ENCODE data around the gene MRPS16. TPM values are rescaled to one million over a fixed set of nuclear protein-coding genes. Genes with fewer than 3 reads are reported as not detected.

The MRPS16 gene
- polyA plus RNA-seq, 1 donor from 2014 or later, result 80.6 TPM

DNA sequence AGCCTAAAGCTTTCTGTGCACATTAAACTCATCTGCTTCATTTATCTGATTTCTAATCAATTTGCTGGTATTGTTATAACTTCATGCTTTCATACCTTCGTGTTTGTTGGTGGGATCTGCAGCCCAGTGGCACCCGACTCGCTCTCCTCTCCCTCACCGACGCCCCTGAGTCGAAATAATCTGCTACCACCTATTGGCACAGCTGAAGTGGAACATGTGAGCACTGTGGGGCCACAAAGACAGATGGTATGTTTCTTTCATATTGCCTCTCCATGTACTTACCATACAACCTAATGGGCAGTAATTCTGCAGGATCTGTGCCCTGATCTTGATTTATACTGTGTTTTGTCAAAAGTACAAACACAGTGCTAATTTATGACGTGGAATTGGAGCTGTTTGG is 17.7 kb downstream of the MRPS16 start:
- H2AFZ ChIP-seq (ENCODE audit: low read depth, low read length), result no peak overlapping the region
- no peak overlapping the region for H3K4me3 ChIP-seq (ENCODE audit: low read length)
- no peak overlapping the region for H3K9ac ChIP-seq (ENCODE audit: low read length)
- no peak overlapping the region for H3K27ac ChIP-seq (ENCODE audit: low read length)
- no peaks in the 10 kb centered on the region for H3K36me3 ChIP-seq (ENCODE audit: insufficient read depth, low read length)
- no peaks in the 10 kb centered on the region for H4K20me1 ChIP-seq (ENCODE audit: insufficient read depth)
- H3K79me2 ChIP-seq (replicated peaks; ENCODE audit: insufficient read depth, low read length), result no peaks in the 10 kb centered on the region
- TF ChIP-seq EZH2 (IDR thresholded peaks at IDR 0.05; ENCODE audit: borderline replicate concordance, insufficient read depth, low read length, poor library complexity, severe bottlenecking) (no peak), SMC3 (conservative IDR thresholded peaks at IDR 0.05; ENCODE audit: poor library complexity) (no peak), REST (IDR thresholded peaks at IDR 0.05; ENCODE audit: borderline replicate concordance) (no peak)
- TF ChIP-seq, protein P1, sequence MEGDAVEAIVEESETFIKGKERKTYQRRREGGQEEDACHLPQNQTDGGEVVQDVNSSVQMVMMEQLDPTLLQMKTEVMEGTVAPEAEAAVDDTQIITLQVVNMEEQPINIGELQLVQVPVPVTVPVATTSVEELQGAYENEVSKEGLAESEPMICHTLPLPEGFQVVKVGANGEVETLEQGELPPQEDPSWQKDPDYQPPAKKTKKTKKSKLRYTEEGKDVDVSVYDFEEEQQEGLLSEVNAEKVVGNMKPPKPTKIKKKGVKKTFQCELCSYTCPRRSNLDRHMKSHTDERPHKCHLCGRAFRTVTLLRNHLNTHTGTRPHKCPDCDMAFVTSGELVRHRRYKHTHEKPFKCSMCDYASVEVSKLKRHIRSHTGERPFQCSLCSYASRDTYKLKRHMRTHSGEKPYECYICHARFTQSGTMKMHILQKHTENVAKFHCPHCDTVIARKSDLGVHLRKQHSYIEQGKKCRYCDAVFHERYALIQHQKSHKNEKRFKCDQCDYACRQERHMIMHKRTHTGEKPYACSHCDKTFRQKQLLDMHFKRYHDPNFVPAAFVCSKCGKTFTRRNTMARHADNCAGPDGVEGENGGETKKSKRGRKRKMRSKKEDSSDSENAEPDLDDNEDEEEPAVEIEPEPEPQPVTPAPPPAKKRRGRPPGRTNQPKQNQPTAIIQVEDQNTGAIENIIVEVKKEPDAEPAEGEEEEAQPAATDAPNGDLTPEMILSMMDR (IDR thresholded peaks at IDR 0.05; ENCODE audit: poor library complexity, severe bottlenecking), result no peak
- H3K27me3 ChIP-seq (ENCODE audit: insufficient read depth, low read depth, low read length), result no peaks in the 10 kb centered on the region
- no peaks in the 10 kb centered on the region for H3F3A ChIP-seq (ENCODE audit: insufficient read depth, low read length, poor library complexity, severe bottlenecking)
- no peaks in the 10 kb centered on the region for H3K9me3 ChIP-seq (ENCODE audit: low read length)
- H3K4me2 ChIP-seq (ENCODE audit: low read length), result no peak overlapping the region
- no peaks in the 10 kb centered on the region for H3K9me2 ChIP-seq (ENCODE audit: insufficient read depth, low read length)

- Histone ChIP-seq H3K79me2 (replicated peaks; ENCODE audit: insufficient read depth, low read length) (no peaks in the 10 kb centered on the region), H3K4me2 (ENCODE audit: low read length) (no peak overlapping the region), H3K36me3 (ENCODE audit: insufficient read depth, low read length) (no peaks in the 10 kb centered on the region), H3K9me2 (ENCODE audit: insufficient read depth, low read length) (no peaks in the 10 kb centered on the region), H2AFZ (ENCODE audit: low read depth, low read length) (no peak overlapping the region), H3K9me3 (ENCODE audit: low read length) (no peaks in the 10 kb centered on the region), H4K20me1 (ENCODE audit: insufficient read depth) (no peaks in the 10 kb centered on the region), H3F3A (ENCODE audit: insufficient read depth, low read length, poor library complexity, severe bottlenecking) (no peaks in the 10 kb centered on the region), H3K27me3 (ENCODE audit: insufficient read depth, low read depth, low read length) (no peaks in the 10 kb centered on the region), H3K4me3 (ENCODE audit: low read length) (no peak overlapping the region), H3K9ac (ENCODE audit: low read length) (no peak overlapping the region), H3K27ac (ENCODE audit: low read length) (no peak overlapping the region)
- TF ChIP-seq MXI1 (conservative IDR thresholded peaks at IDR 0.05; ENCODE audit: poor library complexity, severe bottlenecking) (no peak), RAD21 (conservative IDR thresholded peaks at IDR 0.05) (no peak), TAF1 (IDR thresholded peaks at IDR 0.05; ENCODE audit: low read depth) (no peak), REST (IDR thresholded peaks at IDR 0.05; ENCODE audit: borderline replicate concordance) (no peak), POLR2AphosphoS5 (IDR thresholded peaks at IDR 0.05) (no peak), SMC3 (conservative IDR thresholded peaks at IDR 0.05; ENCODE audit: poor library complexity) (no peak), EP300 (conservative IDR thresholded peaks at IDR 0.05; ENCODE audit: poor library complexity, severe bottlenecking) (no peak)
- TF ChIP-seq, protein P1 (IDR thresholded peaks at IDR 0.05; ENCODE audit: poor library complexity, severe bottlenecking), result no peak
Observed at GRCh38 chr10:73233883-73234282, 18.6 kb downstream of the MRPS16 start.
